GM10266 (cell line): ENCODE data around the gene FHOD3.

Source experiments
- DNase-seq: peaks from one replicate; pipeline ENCODE4 v3.0.0; 2012; ENCODE audit errors: extremely low spot score
- CTCF ChIP-seq: IDR thresholded peaks from 2 replicates; pipeline ENCODE4 v1.5.1; 2012; ENCODE audit warnings: mild to moderate bottlenecking, low read depth; ENCODE audit not compliant: control insufficient read depth, insufficient read depth; ENCODE audit errors: missing control alignments

The FHOD3 gene

GRCh38 chr18:36818652-36819051, 521.1 kb downstream of the FHOD3 start:
- no peak for TF ChIP-seq CTCF
- DNase-seq = no peak

- no peak for TF ChIP-seq CTCF
Observed at GRCh38 chr18:36819621-36820020, 522.1 kb downstream of the FHOD3 start.

GRCh38 chr18:36821681-36822080, 524.2 kb downstream of the FHOD3 start:
- no peak for DNase-seq
- no peak for TF ChIP-seq CTCF

More at GRCh38 chr18:36819621-36820020, 522.1 kb downstream of the FHOD3 start:
- DNase-seq = no peak

DNA sequence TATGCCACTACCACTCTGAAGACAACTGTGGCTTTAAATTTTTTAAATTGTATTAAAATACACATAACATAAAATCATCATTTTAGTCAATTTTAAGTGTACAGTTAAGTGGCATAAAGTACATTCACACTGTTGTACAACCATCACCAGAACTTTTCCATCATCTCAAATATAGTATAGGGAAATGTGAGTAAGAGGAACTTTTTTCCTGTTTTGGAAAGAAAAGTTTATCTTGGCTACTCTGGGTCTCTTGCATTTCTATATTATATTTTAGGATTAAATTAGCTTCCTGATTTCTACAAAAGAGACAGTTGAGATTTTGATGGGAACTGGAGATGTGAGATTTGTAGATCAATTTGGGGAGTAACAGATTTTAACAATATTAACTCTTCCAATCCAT, 528.0 kb downstream of the FHOD3 start:
- TF ChIP-seq CTCF = no peak
- DNase-seq = no peak

DNA sequence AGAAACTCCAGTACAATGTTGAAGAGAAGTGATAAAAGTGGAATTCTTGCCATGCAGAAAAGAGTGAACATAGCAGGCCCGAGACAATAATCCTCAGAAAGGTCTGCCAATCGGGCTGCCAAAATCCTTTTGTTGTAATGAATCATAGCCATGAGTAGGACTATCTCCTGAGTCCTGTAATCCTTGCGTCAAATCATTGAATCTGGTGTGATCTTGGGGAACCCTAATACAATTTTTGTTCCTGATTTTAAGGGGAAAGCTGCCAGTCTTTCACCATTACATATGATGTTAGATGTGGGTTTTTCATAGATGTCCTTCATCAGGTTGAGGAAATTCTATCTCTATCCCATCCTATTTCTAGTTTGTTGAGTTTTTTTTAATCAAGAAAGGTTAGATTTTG, 529.0 kb downstream of the FHOD3 start:
- DNase-seq = no peak
- TF ChIP-seq CTCF = no peak

DNA sequence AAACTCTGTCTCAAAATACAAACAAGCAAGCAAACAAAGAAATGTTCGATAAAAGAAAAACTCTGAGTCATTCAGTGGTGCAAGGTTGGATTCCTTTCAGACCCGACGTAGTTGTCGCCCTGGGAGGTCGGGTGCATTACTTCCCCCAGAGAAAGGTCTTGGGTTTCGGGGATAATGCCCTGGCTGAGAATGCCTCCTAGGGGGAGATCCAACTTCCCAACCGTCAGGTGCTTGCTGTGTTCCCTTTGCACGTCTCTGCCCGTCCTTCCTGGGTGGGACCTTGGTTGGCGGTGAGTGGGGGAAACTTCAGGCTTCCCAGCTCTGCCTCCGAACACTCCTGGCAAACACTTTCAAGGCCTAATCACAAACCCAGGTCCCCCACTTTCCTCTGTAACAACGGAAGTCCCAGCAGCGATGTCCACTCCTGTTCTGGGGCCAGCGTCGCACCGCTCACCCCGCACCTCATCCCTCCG, 530.7 kb downstream of the FHOD3 start:
- TF ChIP-seq CTCF = no peak
- peak; percentile 13 for DNase-seq

- peak; percentile 58 for TF ChIP-seq CTCF
- DNase-seq = peak; percentile 93
Observed at GRCh38 chr18:36828630-36829361, 531.3 kb downstream of the FHOD3 start, which contains the start of the genes KIAA1328 and TPGS2. Gene KIAA1328 (plus strand): TSS chr18:36829127. CDS start chr18:36829139, 12 bp downstream. Gene TPGS2 (minus strand): TSS chr18:36829002. CDS start chr18:36828767, 235 bp downstream.
